Measurements from ENCODE around the gene ADIRF.

DNA sequence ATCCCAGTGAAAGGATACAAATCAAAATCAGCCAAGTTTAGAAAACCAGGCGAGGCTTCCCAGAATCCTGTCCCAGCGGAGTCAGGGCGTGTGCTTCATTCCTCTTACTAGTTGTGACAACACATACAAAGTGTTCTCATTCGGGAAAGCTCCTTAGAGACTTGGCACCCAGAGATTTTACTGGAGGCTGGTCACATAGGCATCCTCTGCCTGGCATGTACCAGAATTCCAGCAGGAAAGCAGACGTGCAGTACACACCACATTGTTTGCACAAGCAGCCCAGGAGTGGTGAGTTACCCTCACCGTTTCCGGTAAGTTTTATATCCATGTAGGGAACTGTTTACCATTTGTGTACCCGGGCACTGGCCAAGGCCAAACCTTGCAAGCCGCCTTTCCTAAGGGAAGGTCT is 45.7 kb upstream of the ADIRF start:
- TF ChIP-seq POLR2A (IDR thresholded peaks at IDR 0.05), result no peak
- TF ChIP-seq, protein P1, sequence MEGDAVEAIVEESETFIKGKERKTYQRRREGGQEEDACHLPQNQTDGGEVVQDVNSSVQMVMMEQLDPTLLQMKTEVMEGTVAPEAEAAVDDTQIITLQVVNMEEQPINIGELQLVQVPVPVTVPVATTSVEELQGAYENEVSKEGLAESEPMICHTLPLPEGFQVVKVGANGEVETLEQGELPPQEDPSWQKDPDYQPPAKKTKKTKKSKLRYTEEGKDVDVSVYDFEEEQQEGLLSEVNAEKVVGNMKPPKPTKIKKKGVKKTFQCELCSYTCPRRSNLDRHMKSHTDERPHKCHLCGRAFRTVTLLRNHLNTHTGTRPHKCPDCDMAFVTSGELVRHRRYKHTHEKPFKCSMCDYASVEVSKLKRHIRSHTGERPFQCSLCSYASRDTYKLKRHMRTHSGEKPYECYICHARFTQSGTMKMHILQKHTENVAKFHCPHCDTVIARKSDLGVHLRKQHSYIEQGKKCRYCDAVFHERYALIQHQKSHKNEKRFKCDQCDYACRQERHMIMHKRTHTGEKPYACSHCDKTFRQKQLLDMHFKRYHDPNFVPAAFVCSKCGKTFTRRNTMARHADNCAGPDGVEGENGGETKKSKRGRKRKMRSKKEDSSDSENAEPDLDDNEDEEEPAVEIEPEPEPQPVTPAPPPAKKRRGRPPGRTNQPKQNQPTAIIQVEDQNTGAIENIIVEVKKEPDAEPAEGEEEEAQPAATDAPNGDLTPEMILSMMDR (IDR thresholded peaks at IDR 0.05), result no peak
